B cell (primary cell): ENCODE data around the gene MEPCE. TPM values are rescaled to one million over a fixed set of nuclear protein-coding genes. Genes with fewer than 3 reads are reported as not detected.

Source experiments
- ATAC-seq: fragments of 200-7000 bp; cut with Tn5 transposase; one replicate; pipeline ENCODE4 v1.10.0; 2021; ENCODE audit warnings: low read depth, mild to moderate bottlenecking, moderate number of reproducible peaks, moderate library complexity
- CTCF ChIA-PET: fragments of 350-600 bp; sonication (Branson Sonifier 250); formaldehyde crosslinking; loops from one replicate; lab custom pipeline; 2021; ENCODE audit warnings: antibody characterized with exemption, inconsistent platforms; lab: Charles Lee
- POLR2A ChIA-PET: fragments of 350-600 bp; sonication (Branson Sonifier 250); formaldehyde crosslinking; loops from one replicate; lab custom pipeline; 2021; ENCODE audit warnings: antibody characterized with exemption; lab: Charles Lee
- DNase-seq: peaks from one replicate; pipeline ENCODE4 v3.0.0; 2013
- H2AFZ ChIP-seq: 2 replicates; pipeline ENCODE4 v1.6.1; 2012; ENCODE audit warnings: mild to moderate bottlenecking, low read depth, low read length; ENCODE audit not compliant: insufficient read depth, poor library complexity, severe bottlenecking
- H3K27ac ChIP-seq, 2 donors: 1 replicate in 1 of 2; 2 replicates in 1 of 2; pipeline ENCODE4 v1.5.1; 2012 to 2013; ENCODE audit warnings: low read length in 2 of 2, mild to moderate bottlenecking in 2 of 2, moderate library complexity in 1 of 2
- H3K27me3 ChIP-seq, 4 experiments: fragments of 200-600 bp in 1 of 4; sonication (generic) in 1 of 4; replicated peaks in 1 of 4; 1 replicate in 2 of 4; 2 replicates in 2 of 4; pipeline versions ENCODE4 v1.6.1 to v1.7.0; 2013 to 2016; ENCODE audit warnings: low read length in 3 of 4, mild to moderate bottlenecking in 2 of 4, mixed read lengths in 1 of 4, moderate library complexity in 1 of 4; ENCODE audit not compliant: insufficient read depth in 4 of 4, control insufficient read depth in 3 of 4; ENCODE audit errors: control extremely low read depth in 1 of 4
- H3K36me3 ChIP-seq, 2 experiments: replicated peaks in 1 of 2; 1 replicate in 1 of 2; 2 replicates in 1 of 2; pipeline versions ENCODE4 v1.6.1 to v1.7.1; 2013; ENCODE audit warnings: low read length in 1 of 2; ENCODE audit not compliant: insufficient read depth in 2 of 2, control insufficient read depth in 1 of 2; ENCODE audit errors: control extremely low read depth in 1 of 2, extremely low read depth in 1 of 2
- H3K4me1 ChIP-seq, 2 donors: fragments of 200-600 bp in 1 of 2; sonication (generic) in 1 of 2; 1 replicate in 1 of 2; 2 replicates in 1 of 2; pipeline versions ENCODE4 v1.5.1 to v1.6.1; 2013 to 2017; ENCODE audit warnings: low read length in 2 of 2; ENCODE audit not compliant: control insufficient read depth in 2 of 2, insufficient read depth in 2 of 2
- H3K4me2 ChIP-seq: replicated peaks from 2 replicates; pipeline ENCODE3; 2012; ENCODE audit warnings: mild to moderate bottlenecking, low read depth, low read length; ENCODE audit not compliant: poor library complexity, severe bottlenecking
- H3K4me3 ChIP-seq, 5 experiments: fragments of 200-600 bp in 1 of 5; sonication (generic) in 1 of 5; 1 replicate in 3 of 5; 2 replicates in 2 of 5; pipeline versions ENCODE4 v1.5.1 to v1.7.0; 2011 to 2016; ENCODE audit warnings: low read length in 4 of 5, mild to moderate bottlenecking in 4 of 5, low read depth in 2 of 5, control low read depth in 1 of 5, moderate library complexity in 1 of 5; ENCODE audit not compliant: insufficient read depth in 1 of 5; ENCODE audit errors: control extremely low read depth in 1 of 5, extremely low read depth in 1 of 5
- H3K79me2 ChIP-seq: fragments of 200-600 bp; sonication (generic); one replicate; pipeline ENCODE4 v1.6.0; 2016; ENCODE audit warnings: low read length; ENCODE audit not compliant: control insufficient read depth, insufficient read depth
- H3K9ac ChIP-seq: fragments of 200-600 bp; sonication (generic); 2 replicates; pipeline ENCODE4 v1.6.1; 2017; ENCODE audit warnings: mild to moderate bottlenecking, low read length, moderate library complexity
- H3K9me3 ChIP-seq, 3 donors: one replicate each; pipeline versions ENCODE4 v1.6.1 to v1.7.1; 2013; ENCODE audit warnings: low read length in 2 of 3; ENCODE audit not compliant: control insufficient read depth in 2 of 3, insufficient read depth in 1 of 3; ENCODE audit errors: control extremely low read depth in 1 of 3
- H4K20me1 ChIP-seq: 2 replicates; pipeline ENCODE4 v1.6.0; 2012; ENCODE audit warnings: mild to moderate bottlenecking, low read length; ENCODE audit not compliant: insufficient read depth, control insufficient read depth, poor library complexity, severe bottlenecking
- H3K27ac Mint-ChIP-seq: one replicate; pipeline ENCODE4 v1.8.0; 2021; ENCODE audit warnings: mixed read lengths
- H3K27me3 Mint-ChIP-seq: one replicate; pipeline ENCODE4 v1.8.0; 2021; ENCODE audit warnings: mixed read lengths
- H3K4me1 Mint-ChIP-seq: one replicate; pipeline ENCODE4 v1.8.0; 2021; ENCODE audit warnings: mixed read lengths
- H3K4me3 Mint-ChIP-seq: one replicate; pipeline ENCODE4 v1.8.0; 2021; ENCODE audit warnings: mixed read lengths
- H3K9me3 Mint-ChIP-seq: one replicate; pipeline ENCODE4 v1.8.0; 2022; ENCODE audit warnings: mixed read lengths; ENCODE audit not compliant: insufficient read depth
- EZH2 ChIP-seq: IDR thresholded peaks from 2 replicates; pipeline ENCODE4 v1.6.1; 2012; ENCODE audit warnings: borderline replicate concordance, low read depth, mild to moderate bottlenecking, moderate library complexity, low read length; ENCODE audit not compliant: insufficient read depth, poor library complexity, severe bottlenecking
- whole genome bisulfite sequencing: methylation state at CpG from one replicate; pipeline ENCODE4 v1.1.5; 2013; ENCODE audit warnings: missing lambda C conversion rate; ENCODE audit not compliant: insufficient coverage; 5-methylcytosine and 5-hydroxymethylcytosine counted together
- intact Hi-C: fragments of 100-400 bp; cut with micrococcal nuclease; formaldehyde crosslinking; loops from one replicate; pipeline ENCODE4 v1.10.0; 2022
- polyA plus RNA-seq: library from polyadenylated mRNA; depleted of rRNA; stranded (reverse); fragments of >200 nt; gene quantifications from 2 replicates; pipeline ENCODE4 v1.2.3, GENCODE V29; 2012
- total RNA-seq, 2 donors: library from RNA; stranded (reverse); fragments of 120-200 nt in 1 of 2; gene quantifications; 1 replicate in 1 of 2; 2 replicates in 1 of 2; pipeline versions ENCODE4 v1.2.3 to v1.2.4, GENCODE V29; 2013 to 2022
- TF ChIP-seq, protein P1 (sequence below): fragments of 200-600 bp; IDR thresholded peaks from one replicate; pipeline ENCODE4 v1.8.0; 2022; ENCODE audit warnings: antibody characterized with exemption, mild to moderate bottlenecking

Gene MEPCE
- total and polyA plus RNA-seq, 2 donors (not counting 1 experiment from before 2014, with no cell fraction given): 54.5 to 90.6 TPM

DNA sequence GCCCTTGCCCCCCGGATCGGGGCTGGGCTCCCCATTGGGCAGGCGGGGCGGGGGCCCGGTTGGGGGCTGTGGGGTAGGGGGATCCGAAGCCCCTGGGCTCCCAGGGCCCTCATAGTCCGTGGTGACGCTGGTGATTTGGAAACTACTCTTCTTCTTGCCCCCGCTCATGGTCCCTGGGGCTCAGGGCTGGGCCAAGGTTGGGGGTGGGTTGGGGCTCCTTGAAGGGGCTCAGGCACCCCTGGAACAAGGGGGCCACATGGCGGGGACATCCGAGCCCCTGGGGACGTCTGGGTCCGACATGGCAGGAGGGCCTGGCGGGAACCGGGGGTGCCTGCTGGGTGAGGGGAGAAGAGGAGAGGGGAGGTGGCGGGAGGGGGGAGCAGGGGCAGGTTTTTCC, 48.2 kb downstream of the MEPCE start:
- DNase-seq: no peak
- H3K4me1 Mint-ChIP-seq: peaks cover 47% of the 10 kb centered on the region
- no peaks in the 10 kb centered on the region for H3K27me3 Mint-ChIP-seq
- POLR2A ChIA-PET: interaction anchor here (0.6 to 2.2 kb wide), 9 partner anchors 8 to 428 kb away, joined by 3 to 13 read pairs (median 4); partner anchors contain the start of genes FBXO24, LRCH4, MEPCE and PPP1R35
- Histone ChIP-seq H3K4me2 (peak overlapping the region; percentile 97), H3K4me3 (peak overlapping the region in 4 of 5 experiments; percentile 90 to 99 (median 96)), H3K79me2 (peaks cover 50% of the 10 kb centered on the region), H3K9me3 (no peaks in the 10 kb centered on the region), H3K27ac (peak overlapping the region; percentile 47 to 89), H3K4me1 (peaks cover 36 to 59% of the 10 kb centered on the region in 2 donors), H4K20me1 (peaks cover 45% of the 10 kb centered on the region), H3K36me3 (peaks cover 1 to 23% of the 10 kb centered on the region in 2 experiments), H2AFZ (peak overlapping the region; percentile 78), H3K9ac (peak overlapping the region; percentile 96), H3K27me3 (no peaks in the 10 kb centered on the region)
- no peak for TF ChIP-seq EZH2
- CTCF ChIA-PET: interaction anchor here (0.5 to 2.0 kb wide), 4 partner anchors 8 to 488 kb away, joined by 3 to 6 read pairs (median 4); no protein-coding TSS in a partner anchor
- H3K9me3 Mint-ChIP-seq: no peaks in the 10 kb centered on the region
- intact Hi-C loops: loop anchor here (2.0 to 10.0 kb wide), 3 partner anchors 41 to 374 kb away; partner anchors contain the start of genes POP7, PPP1R35 and SLC12A9
- H3K4me3 Mint-ChIP-seq: peak overlapping the region; percentile 97
- peak overlapping the region; percentile 91 for H3K27ac Mint-ChIP-seq
- WGBS: 0% methylated on average over 9 of the region's 16 CpGs
- ATAC-seq: no peak

DNA sequence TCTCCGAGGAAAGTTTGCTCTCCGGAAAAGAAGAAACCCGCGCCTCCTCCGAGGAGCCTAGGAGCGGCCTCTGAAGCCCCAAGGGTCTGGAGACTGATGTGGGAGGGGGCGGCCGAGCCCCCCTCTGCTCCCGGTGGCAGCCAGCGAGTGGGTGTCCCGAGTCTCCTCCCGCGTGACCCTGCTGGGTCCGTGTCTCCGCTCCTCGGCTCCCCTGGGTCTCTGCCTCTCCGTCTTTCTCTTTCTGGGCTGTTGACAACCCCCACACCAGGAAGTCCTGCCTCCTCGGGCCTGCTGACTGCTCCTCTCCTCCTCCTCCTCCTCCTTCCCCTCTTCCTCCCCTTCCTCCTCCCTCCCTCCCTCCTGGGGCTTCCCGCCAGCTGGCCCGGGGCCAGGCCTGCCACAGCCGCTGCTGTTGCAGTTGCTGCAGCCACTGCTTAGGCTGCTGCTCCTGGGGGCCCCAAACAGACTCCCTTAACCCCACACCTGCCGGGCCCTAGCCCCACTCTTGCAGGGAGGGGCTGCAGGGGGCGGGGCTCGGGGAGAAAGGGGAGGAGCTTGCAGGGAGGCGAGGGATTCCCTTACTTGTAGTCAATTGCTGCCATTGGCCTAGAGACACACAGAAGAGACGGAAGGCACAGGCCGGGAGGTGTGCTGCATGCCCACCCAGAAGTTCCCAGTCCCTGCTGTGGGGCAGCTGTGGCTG, 49.5 kb downstream of the MEPCE start, which contains the start of gene TSC22D4:
TSC22D4 (minus strand) TSS at position 257 of the 703 bp plus-strand sequence. CDS start 1,176 bp downstream, outside the sequence.
- Mint-ChIP-seq H3K27me3 (no peaks in the 10 kb centered on the region), H3K9me3 (no peaks in the 10 kb centered on the region), H3K27ac (peak within 1 kb of the TSS; percentile 91), H3K4me3 (peak within 1 kb of the TSS; percentile 97), H3K4me1 (peaks cover 37% of the 10 kb centered on the region)
- intact Hi-C loops: loop anchor here (1.0 to 10.0 kb wide), 8 partner anchors 10 to 373 kb away; partner anchors contain the start of genes AGFG2, FBXO24, LRCH4 and MEPCE
- Histone ChIP-seq H4K20me1 (peaks cover 36% of the 10 kb centered on the region), H3K4me3 (peak within 1 kb of the TSS; percentile 90 to 99 (median 96)), H3K9ac (peak within 1 kb of the TSS; percentile 96), H3K27me3 (no peaks in the 10 kb centered on the region), H2AFZ (peak within 1 kb of the TSS; percentile 78), H3K36me3 (peaks cover 0 to 13% of the 10 kb centered on the region in 2 experiments), H3K9me3 (no peaks in the 10 kb centered on the region), H3K4me1 (peaks cover 34 to 51% of the 10 kb centered on the region in 2 donors), H3K79me2 (peaks cover 50% of the 10 kb centered on the region), H3K4me2 (peak within 1 kb of the TSS; percentile 97), H3K27ac (peak within 1 kb of the TSS; percentile 72 to 89)
- under 1% methylated on average over 23 of the region's 27 CpGs for WGBS
- CTCF ChIA-PET: interaction anchor here (0.5 to 5.6 kb wide), 12 partner anchors 10 to 433 kb away, joined by 3 to 80 read pairs (median 4); no protein-coding TSS in a partner anchor
- POLR2A ChIA-PET: interaction anchor here (0.5 to 2.2 kb wide), 10 partner anchors 10 to 491 kb away, joined by 4 to 13 read pairs (median 6); partner anchors contain the start of genes FBXO24, LRCH4, MEPCE and PPP1R35
- DNase-seq (peak; percentile 92), ATAC-seq (peak; percentile 70)
- TF ChIP-seq, protein P1, sequence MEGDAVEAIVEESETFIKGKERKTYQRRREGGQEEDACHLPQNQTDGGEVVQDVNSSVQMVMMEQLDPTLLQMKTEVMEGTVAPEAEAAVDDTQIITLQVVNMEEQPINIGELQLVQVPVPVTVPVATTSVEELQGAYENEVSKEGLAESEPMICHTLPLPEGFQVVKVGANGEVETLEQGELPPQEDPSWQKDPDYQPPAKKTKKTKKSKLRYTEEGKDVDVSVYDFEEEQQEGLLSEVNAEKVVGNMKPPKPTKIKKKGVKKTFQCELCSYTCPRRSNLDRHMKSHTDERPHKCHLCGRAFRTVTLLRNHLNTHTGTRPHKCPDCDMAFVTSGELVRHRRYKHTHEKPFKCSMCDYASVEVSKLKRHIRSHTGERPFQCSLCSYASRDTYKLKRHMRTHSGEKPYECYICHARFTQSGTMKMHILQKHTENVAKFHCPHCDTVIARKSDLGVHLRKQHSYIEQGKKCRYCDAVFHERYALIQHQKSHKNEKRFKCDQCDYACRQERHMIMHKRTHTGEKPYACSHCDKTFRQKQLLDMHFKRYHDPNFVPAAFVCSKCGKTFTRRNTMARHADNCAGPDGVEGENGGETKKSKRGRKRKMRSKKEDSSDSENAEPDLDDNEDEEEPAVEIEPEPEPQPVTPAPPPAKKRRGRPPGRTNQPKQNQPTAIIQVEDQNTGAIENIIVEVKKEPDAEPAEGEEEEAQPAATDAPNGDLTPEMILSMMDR: no peak
